Inflammatory macrophage treated with lipopolysaccharide for 4 hours (primary cell): ENCODE data around the gene CAPN5.
"Not testable (repeated sequence)": the region's sequence is repeated elsewhere in the genome, so short reads cannot be mapped to it uniquely, and the experiment has no call there.

Source experiments
- DNase-seq: peaks from one replicate; pipeline ENCODE4 v3.0.0-alpha.2; 2020

Gene CAPN5

GRCh38 chr11:77085652-77086051 is 18.9 kb downstream of the CAPN5 start:
- DNase-seq, result no peak

DNA sequence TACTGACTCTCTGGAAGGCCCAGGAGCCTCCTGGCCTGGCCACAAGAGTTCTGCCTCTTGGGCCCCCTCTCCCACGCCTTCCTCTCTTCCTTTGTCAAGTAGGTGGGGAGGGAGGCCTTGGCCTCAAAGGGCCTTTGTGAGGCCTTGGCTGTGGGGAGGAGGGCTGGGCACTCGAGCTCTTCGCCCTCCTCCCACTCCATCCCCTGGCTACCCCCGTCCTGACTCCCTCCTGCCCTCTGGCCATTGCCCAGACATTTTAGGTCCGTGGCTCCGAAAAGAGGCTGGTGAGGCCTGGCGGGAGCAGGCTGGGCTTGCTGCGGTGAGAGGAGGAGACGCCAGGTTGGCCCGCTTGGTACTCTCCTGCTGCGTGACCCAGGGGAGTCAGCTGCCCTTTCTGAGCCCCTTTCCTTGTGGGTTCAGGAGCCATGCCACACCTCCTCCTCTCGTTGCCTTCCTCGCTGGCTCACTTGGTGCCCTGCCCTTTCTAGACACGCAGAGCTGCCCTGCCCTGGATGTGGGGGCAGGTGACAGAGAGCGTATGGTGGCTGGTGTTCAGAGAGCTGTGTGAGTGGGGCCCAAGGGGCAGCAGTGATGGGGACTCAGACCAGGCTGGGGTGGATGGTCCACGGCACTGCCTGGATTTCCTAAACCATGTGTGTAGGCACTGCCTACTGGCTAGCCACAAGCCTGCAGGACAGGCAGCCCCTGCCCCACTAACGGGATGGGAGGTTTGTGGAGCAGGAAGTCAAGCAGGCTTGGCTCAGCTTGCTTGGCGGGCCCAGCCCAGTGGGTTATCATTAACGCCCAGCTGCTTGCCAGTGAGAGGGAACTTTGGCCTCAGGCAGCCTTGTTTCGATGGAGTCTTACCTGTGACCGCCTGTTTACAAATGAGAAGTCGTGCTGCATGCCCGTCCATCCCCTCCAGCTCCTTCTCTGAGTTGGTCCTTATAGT is 20.0 kb downstream of the CAPN5 start:
- DNase-seq, result no peak

GRCh38 chr11:77087723-77088225 is 21.0 kb downstream of the CAPN5 start:
- no peak for DNase-seq

DNA sequence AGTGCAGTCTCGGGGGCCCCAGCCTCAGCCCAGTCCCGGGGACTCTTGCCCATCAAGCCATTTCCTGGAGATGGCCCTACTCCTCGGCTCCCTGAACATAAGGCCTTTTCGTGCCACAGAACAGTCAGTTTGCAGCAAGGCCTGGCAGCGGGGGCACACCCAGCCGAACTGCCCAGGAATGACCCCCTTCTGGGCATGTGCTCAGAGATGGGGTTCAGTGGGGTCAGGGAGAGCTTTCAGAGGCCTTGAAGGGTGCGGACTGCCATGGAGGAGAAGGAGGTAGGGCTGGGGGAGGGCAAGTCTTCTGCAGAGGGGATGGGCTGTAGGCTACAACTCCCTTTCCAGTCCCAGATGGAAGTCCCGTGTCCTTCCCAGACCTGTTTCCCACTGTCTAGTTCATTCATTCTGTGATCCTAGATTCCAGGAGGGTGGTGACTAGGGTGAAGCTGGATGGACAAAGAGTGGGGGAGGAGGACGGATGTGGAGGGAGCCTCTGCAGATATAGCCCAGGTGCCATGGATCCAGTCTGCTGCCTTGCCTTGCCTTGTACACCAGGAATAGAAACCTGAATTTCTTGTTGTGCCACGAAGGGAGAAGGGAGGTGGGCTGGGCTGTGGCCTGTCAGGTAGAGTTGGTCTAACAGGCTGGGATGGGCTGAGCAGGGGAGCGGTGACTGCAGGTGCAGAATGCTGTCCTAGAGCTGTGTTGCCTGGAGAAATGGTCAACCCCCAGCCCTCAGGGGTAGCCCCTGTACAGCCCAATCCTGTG is 21.6 kb downstream of the CAPN5 start:
- no peak for DNase-seq

DNA sequence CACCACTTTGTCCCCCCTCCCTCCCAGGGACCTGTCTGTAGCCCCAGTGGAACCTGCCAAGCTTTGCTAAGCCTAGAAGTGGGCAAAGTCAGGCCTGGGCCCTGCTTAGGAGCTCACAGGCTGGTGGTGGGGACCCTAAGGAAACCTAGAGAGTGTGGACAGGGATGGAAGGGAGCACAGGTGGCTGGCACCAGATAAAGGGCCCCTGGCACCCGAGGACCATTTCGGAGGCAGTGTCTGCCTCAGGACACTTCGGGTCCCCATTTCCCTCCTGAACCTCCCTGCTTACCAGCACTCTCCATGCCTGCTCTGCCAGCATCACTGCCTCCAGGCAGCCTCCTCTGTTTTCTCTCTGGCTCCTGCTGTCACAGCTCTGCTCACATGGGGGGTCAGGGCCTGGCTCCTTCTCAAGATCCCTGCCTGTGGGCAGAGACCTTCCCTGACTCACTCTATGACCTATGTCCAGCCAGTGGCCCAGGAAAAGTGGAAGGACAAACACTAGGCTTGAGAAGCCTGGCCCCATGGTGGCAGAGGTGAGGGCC is 22.3 kb downstream of the CAPN5 start:
- no peak for DNase-seq

DNA sequence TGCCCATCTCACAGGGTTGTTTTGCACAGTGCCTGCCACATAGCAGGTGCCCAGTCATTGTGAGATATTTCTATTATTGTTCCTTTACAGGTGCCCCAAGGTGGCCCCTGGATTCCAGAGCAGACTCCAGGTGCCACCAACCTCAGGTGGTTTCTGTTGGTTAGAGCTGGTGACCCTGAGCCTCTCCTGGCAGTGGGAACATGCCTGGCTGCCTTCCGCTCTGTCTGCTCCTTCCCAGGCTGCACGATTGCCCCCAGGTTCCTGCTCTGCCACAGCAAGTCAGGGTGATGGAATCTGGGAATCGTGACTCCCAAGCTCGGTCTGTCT is 23.2 kb downstream of the CAPN5 start:
- no peak for DNase-seq

DNA sequence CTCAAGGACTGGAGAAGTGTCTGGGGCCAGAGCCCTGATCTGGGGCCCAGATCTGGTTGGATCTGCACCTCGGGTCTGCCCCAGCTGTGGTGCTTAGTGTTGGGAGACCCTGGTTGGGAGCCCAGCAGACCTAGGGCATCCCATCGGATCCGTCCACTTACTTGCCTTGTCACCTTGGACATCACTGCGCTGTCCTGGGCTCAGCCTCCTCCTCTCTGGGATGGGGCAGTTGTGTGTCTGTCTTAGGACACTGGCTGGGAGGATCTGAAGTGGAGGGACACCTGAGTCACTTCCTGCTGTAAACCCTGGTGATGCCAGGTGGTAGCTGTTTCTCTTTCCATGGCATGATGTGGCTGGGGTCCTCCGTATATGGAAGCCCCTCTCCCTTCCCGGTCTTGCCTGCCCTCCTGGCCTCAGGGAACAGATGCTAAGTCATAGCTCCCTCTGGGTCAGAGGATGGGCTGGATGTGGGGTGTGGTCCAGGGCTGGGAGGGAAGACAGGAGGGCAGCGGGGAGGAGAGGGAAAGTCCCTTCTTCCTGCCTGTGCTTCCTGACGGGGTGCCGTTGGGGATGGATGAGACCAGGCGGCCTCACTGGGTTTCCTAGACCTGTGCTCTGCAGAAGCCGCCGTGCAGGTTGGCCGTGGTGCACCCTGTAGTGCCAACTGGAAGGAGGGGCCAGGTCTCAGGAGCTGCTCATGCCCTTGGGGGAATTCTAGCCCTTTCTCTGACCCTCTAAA is 23.8 kb downstream of the CAPN5 start:
- no peak for DNase-seq

GRCh38 chr11:77091146-77091940 is 24.6 kb downstream of the CAPN5 start:
- DNase-seq, result peak; percentile 57

- no peak for DNase-seq
These were observed 25.6 kb downstream of the CAPN5 start for GRCh38 chr11:77092382-77092781.

GRCh38 chr11:77093056-77093891 is 26.5 kb downstream of the CAPN5 start:
- no peak for DNase-seq

- DNase-seq, result no peak
These were observed 27.4 kb downstream of the CAPN5 start for GRCh38 chr11:77093987-77094840.

DNA sequence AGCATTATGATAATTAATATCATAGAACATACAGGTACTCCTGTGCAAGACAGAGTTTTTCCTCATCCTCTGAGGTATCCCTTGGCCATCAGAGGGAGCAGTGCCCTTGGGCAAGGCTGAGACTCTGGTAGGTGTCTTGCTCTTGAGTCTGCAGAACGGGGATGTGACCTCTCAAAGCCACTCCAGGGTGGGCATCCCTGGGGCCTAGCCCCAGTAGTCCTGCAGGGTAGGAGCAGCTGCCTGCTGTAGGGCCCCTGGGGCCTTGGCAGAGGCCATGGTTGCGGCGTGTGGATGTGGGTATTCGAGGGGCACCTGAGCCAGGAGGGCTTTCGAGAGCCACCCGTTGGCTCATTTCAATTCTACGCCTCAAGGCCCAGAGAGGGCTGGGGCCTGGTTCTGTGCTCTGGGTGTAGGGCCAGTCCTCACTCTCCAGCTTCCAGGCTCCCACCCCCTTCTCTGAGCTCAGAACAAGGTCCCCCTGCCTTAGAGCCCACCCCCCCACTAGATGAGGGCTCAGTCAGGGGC is 28.1 kb downstream of the CAPN5 start:
- DNase-seq, result no peak

DNA sequence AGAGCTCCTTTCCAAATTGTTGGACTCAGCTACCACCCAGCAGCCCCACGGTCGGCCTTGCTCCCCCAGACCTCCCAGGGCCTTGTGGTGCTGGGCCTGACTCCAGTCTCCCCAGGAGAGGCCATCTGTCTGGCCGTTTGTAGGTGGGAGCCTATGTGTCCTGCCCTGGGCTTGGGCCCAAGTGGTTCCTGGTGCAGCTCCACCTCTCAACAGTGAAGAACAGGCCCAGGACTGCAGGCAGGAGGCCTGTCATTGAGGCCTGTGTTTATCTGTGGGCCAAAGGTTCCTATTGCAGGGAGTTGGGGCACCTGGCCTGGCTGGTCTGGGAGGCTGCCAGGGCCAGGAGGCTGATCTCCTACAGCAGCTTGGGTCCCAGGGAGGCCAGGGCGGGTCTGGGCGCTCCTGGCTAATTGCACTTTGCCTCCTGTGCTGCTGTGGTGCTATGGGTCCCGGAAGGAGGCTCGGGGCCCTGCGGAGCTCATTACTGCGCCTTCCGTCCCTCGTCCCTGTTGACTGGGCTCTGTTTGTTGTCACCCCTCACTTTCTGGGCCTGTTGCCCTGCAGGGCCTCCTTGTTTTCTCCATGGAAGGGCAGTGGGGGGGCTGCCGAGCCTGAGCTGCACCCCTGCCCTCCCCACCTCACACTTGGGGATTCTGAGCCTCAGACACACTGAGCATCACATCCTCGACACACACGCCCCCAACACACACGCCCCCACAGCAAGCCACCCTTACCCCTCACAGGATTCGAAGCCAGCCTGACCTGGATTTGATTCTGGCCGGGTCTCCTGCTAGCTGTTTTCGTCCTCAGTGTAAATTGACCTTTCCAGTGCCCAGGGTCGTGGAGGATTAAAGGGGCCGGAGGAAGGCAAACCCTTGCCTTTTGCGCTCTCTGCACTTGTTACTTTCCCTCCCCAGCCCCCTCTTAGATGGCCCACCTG is 29.1 kb downstream of the CAPN5 start:
- no peak for DNase-seq

- no peak for DNase-seq
These were observed 29.8 kb downstream of the CAPN5 start for GRCh38 chr11:77096591-77097019.

DNA sequence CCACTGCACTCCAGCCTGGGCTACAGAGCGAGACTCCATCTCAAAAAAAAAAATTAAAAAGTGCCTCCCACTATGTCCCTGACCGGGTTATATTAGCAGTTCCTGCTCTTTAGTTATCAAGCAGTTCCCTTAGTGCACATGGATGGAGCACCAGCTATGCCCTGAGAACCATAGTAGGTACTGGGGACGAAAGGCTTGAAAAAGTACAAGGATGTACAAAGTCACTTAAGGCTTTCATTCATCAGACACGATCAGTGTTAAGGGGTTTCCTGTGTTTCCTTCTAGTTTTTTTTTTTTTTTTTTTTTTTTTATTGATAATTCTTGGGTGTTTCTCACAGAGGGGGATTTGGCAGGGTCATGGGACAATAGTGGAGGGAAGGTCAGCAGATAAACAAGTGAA is 30.4 kb downstream of the CAPN5 start:
- not testable (repeated sequence) for DNase-seq

- no peak for DNase-seq
These were observed 33.6 kb downstream of the CAPN5 start for GRCh38 chr11:77100166-77101042.

DNA sequence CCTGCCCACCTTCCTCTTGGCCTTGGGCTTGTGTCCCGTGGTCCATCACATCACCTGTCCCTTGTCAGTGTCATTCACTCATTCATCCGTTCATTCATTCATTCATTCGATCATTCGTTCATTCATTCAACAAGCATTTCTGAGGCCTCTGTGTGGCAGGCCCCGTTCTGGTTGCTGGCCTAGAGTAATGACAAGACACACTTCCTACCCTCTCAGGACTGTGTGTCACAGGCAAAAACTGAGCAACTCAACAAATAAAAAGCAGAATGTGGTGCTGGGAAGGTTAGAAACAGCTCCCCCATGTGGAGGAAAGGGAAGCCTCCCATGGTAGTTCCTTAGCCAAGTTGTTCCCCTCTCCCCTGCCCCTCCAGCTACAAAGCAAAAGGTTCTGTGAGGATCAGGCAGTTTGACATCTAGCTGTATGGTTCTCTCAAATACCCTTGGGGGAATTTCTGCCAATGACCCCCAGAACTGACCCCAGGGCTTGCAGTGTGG is 34.3 kb downstream of the CAPN5 start:
- peak; percentile 34 for DNase-seq
